ENCODE measurements around the gene NDUFA8.

The NDUFA8 gene

DNA sequence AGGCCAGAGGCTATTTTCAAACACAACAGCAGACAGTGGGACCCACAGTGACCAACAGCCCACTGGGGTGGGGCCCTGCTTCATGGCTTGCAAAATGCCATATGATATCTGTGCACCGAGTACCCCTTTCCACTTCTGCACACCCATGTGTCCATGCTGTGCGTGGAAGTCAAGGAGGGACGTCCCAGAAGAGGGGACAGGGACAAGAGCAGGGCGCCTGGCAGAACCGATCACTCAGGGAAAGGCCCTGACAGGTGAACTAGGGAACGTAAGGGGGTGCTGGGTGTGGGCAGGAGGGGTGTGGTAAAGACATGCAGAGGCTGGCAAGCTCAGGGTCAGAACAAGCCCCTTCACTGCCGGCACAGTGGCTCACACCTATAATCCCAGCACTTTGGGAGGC, 58.8 kb downstream of the NDUFA8 start:
- TF ChIP-seq, protein P1, sequence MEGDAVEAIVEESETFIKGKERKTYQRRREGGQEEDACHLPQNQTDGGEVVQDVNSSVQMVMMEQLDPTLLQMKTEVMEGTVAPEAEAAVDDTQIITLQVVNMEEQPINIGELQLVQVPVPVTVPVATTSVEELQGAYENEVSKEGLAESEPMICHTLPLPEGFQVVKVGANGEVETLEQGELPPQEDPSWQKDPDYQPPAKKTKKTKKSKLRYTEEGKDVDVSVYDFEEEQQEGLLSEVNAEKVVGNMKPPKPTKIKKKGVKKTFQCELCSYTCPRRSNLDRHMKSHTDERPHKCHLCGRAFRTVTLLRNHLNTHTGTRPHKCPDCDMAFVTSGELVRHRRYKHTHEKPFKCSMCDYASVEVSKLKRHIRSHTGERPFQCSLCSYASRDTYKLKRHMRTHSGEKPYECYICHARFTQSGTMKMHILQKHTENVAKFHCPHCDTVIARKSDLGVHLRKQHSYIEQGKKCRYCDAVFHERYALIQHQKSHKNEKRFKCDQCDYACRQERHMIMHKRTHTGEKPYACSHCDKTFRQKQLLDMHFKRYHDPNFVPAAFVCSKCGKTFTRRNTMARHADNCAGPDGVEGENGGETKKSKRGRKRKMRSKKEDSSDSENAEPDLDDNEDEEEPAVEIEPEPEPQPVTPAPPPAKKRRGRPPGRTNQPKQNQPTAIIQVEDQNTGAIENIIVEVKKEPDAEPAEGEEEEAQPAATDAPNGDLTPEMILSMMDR (IDR thresholded peaks at IDR 0.05; ENCODE audit: low read depth, low read length), result no peak

DNA sequence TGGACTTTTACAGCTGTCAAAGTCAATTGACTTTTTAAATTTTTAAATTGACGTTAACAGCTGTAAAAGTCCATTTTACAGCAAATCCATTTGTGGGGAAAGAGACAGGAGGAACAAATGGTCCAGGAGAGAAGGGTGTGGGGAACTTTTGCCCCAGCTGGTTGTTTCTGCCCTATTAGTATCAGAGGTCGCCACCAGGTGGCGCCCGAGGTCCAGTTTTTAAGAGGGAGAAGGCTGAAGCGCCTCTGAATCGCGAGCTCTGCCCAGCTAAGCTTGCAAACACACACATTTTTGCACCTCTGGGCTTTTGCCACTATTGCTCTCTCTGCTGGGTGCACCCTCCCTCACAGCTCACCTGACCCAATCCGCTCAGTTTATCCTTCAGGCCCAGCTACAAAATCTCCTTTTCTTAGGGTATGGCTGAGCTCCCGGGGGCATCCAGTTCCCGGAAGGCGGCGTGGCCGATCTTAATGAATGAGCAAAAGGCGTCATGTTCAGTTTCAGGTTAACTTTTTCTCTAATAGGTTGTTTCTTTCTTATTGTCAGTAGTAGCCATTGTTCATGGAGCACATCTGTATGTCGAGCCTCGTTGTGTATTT, 60.2 kb downstream of the NDUFA8 start:
- TF ChIP-seq, protein P1 (IDR thresholded peaks at IDR 0.05; ENCODE audit: low read depth, low read length), result peak; percentile 74

More for the DNA sequence above, 58.8 kb downstream of the NDUFA8 start:
- DNase-seq (ENCODE audit: extremely low read depth, low read depth), result no peak

DNA sequence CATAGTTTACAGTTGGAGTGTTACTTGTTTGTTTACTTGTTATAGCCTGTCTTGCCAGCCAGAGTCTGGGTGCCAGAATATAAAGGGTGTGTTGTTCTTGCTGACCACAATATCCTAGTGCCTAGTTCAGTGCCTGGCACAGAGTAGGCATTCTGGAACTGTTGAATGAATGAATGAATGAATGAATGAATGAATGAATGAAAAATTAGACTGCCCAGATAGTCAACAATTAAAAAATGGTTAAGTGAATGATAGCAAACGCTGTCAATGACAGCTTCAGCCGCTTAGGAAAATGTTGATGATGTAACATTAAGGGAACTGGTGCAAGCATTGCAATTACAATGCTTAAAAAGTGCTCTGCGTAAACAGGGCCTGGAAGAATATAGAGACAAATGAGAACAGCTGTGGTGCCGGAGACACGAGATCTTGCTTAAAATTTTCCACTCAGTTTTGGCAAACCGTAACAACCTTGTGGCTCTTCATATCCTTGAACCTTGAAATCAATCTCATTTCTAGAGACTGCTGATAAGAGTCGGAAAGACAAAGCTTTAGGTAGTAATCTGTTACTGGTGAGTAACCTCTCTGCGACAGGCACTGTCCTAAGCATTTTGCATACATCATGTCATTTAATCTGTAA, 61.8 kb downstream of the NDUFA8 start:
- TF ChIP-seq, protein P1 (IDR thresholded peaks at IDR 0.05; ENCODE audit: low read depth, low read length), result no peak
- DNase-seq (ENCODE audit: extremely low read depth, low read depth), result no peak

More for the DNA sequence above, 60.2 kb downstream of the NDUFA8 start:
- DNase-seq (ENCODE audit: extremely low read depth, low read depth), result peak; percentile 51

DNA sequence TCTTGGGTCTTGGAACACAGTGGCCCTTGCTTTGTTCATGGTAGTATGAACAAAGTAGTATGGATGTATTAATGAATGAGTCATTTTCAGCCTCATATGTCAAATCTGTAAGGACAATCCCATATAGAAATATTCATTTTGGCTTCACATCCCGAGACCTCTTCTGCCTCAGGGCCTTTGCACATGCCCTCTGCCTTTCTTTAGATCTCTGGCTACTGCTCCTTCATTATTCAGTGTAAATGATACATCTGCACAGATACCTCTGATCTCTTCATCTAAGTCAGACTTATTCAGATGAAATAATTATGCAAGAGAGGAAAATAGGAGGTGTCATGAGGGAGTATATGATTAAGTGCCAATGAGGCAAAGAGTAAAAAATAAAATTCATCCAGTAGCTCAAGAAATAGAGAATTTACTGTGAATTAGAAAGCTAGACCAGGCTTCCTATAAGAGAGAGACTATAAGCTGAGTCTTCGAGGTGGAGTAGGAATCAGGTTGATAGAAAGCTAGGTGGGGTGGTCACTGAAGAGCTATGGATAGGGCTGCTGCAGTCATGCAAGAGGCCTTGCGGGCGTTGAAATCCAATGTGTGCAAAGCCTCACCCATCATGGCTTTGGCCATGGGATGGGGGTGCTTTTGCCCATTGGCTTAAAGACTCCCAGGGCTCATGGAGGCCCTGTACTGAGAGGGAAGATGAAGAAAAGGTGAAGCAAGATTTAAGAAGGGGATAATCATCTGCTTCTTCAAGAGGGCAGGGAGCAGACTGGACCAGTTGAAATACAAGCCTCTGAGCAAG, 62.8 kb downstream of the NDUFA8 start:
- DNase-seq (ENCODE audit: extremely low read depth, low read depth), result no peak
- TF ChIP-seq, protein P1 (IDR thresholded peaks at IDR 0.05; ENCODE audit: low read depth, low read length), result no peak

DNA sequence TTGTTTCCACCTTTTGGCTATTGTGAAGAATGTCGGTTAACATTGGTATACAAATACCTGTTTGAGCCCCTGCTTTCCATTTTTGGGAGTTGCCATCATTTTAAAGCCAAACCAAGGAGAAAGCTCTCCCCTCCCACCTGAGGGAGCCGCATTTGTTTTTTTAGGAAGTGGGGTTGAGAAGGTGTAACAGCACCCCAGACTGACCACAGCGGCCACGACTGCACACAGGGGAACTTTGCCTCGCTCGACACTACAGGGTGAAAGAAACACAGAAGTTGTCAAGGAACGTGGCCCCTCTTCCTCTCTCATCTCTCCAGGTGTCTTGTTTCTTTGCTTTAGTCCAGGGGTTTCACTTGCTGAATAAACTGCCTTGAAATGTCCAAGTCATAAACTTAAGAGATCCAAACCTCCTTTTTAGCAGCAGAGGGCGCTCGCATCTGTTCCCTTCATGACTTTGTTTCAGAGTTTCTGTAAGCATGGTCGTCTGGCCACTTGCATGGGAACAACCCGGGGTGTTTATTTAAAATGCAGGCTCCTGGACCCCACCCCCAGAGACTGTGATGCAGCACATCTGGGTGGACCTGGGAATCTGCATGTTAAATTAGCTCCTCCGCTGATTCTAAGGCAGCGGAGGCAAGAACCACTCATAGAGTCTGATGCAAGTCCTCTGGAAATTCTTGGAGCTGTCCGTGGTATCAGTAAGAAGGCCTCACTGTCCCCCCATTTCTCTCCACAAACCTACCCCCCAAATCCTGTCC, 64.4 kb downstream of the NDUFA8 start:
- DNase-seq (ENCODE audit: extremely low read depth, low read depth), result no peak

More for the DNA sequence above, 64.4 kb downstream of the NDUFA8 start:
- TF ChIP-seq, protein P1 (IDR thresholded peaks at IDR 0.05; ENCODE audit: low read depth, low read length), result peak; percentile 72
